ENCODE results near the gene OR10A2. TPM values are rescaled to one million over a fixed set of nuclear protein-coding genes. Genes with fewer than 3 reads are reported as not detected.

The OR10A2 gene
- total and polyA plus RNA-seq, 10 donors: not detected

DNA sequence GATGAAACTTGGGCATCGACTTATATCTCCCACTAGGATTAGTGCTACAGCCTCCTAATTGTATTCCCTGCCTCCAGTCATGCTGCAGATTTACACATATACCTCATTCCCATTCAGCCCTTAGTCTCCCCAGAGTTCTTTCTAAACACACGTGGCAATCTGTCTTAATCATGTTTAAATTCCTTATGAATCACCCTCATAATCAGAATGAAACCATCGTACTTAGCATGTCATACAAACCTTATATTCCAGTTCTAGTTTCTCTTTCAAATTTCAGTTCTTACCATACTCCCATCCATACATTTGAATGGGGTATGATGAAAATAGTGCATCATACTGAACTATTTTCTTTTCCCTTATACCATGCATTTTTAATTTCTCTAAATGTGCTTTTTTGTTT lies 6.0 kb upstream of the OR10A2 start:
- TF ChIP-seq, protein P1, sequence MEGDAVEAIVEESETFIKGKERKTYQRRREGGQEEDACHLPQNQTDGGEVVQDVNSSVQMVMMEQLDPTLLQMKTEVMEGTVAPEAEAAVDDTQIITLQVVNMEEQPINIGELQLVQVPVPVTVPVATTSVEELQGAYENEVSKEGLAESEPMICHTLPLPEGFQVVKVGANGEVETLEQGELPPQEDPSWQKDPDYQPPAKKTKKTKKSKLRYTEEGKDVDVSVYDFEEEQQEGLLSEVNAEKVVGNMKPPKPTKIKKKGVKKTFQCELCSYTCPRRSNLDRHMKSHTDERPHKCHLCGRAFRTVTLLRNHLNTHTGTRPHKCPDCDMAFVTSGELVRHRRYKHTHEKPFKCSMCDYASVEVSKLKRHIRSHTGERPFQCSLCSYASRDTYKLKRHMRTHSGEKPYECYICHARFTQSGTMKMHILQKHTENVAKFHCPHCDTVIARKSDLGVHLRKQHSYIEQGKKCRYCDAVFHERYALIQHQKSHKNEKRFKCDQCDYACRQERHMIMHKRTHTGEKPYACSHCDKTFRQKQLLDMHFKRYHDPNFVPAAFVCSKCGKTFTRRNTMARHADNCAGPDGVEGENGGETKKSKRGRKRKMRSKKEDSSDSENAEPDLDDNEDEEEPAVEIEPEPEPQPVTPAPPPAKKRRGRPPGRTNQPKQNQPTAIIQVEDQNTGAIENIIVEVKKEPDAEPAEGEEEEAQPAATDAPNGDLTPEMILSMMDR (IDR thresholded peaks at IDR 0.05 in 8 of 11, conservative IDR thresholded peaks at IDR 0.05 in 3 of 11): no peak
- TF ChIP-seq POLR2A (IDR thresholded peaks at IDR 0.05) (no peak), POLR2AphosphoS5 (IDR thresholded peaks at IDR 0.05) (no peak)
- WGBS, 5 donors: 45 to 73% (median 67%) methylated on average over 3 of the region's 3 CpGs
- Histone ChIP-seq H3K4me3 (no peak overlapping the region), H3K9me3 (peaks cover 0 to 25% (median 19%) of the 10 kb centered on the region in 8 donors), H3K27me3 (replicated peaks in 1 of 7) (no peaks in the 10 kb centered on the region), H3K4me1 (no peaks in the 10 kb centered on the region), H3K27ac (no peak overlapping the region), H3K36me3 (no peaks in the 10 kb centered on the region)
- DNase-seq: no peak
- intact Hi-C loops (cut with DNase I; ENCODE audit: low total_unique reads): no loop called here

DNA sequence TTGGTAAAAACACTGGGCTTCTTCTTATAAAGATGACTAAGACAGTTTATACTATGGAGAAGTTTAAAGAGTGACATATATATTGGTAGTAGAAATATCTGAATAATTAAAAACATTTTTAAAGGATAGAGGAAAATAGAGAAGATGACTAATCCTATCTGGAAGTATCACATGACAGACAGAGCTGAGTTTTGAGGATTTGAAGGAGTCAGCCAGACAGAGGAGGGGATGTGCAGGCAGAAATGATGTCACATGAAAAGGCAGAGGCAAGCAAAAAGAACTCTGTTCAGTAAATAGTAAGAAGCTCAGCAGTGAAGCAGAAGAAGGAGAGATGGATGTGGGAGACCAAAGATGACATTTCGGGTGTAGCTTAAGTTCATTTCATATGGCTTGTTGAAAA lies 1.6 kb downstream of the OR10A2 start:
- no peak for TF ChIP-seq POLR2AphosphoS5 (IDR thresholded peaks at IDR 0.05)
- TF ChIP-seq, protein P1 (IDR thresholded peaks at IDR 0.05 in 8 of 11, conservative IDR thresholded peaks at IDR 0.05 in 3 of 11): no peak
- TF ChIP-seq POLR2A (IDR thresholded peaks at IDR 0.05): no peak
- Histone ChIP-seq H3K27ac (no peak overlapping the region), H3K4me1 (no peaks in the 10 kb centered on the region), H3K9me3 (no peaks in the 10 kb centered on the region), H3K27me3 (replicated peaks in 1 of 7) (no peaks in the 10 kb centered on the region), H3K4me3 (no peak overlapping the region), H3K36me3 (no peaks in the 10 kb centered on the region)
- WGBS, 5 donors: 79 to 96% (median 85%) methylated on average over 1 of the region's 1 CpG
- DNase-seq: no peak
- intact Hi-C loops (cut with DNase I; ENCODE audit: low total_unique reads): no loop called here

DNA sequence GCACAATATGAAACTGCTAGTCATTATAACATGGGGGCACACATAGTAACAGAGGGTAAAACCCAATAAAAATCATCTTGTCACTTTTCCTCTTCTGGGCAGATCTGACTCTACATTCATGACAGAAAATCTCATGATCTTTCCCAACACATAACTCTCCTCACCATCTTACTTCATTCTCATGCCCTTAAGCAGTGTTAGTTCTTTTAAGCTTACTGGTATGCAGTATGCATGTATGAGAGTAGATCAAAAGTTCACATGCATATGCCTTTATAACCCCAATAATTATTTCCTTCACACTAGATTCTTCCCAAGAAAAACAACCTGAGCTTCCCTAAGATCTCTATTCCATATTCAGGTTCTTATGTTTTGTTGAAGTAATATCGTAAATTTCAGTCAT lies 8.4 kb downstream of the OR10A2 start:
- Histone ChIP-seq H3K27ac (no peak overlapping the region), H3K4me3 (no peak overlapping the region), H3K36me3 (no peaks in the 10 kb centered on the region), H3K4me1 (no peaks in the 10 kb centered on the region), H3K27me3 (replicated peaks in 1 of 7) (no peaks in the 10 kb centered on the region), H3K9me3 (no peaks in the 10 kb centered on the region)
- WGBS, 5 donors: 74 to 88% (median 83%) methylated on average over 1 of the region's 1 CpG
- TF ChIP-seq, protein P1 (IDR thresholded peaks at IDR 0.05 in 8 of 11, conservative IDR thresholded peaks at IDR 0.05 in 3 of 11): no peak
- TF ChIP-seq POLR2A (IDR thresholded peaks at IDR 0.05) (no peak), POLR2AphosphoS5 (IDR thresholded peaks at IDR 0.05) (no peak)
- intact Hi-C loops (cut with DNase I; ENCODE audit: low total_unique reads): no loop called here
- no peak for DNase-seq

GRCh38 chr11:6875761-6876160 lies 12.9 kb downstream of the OR10A2 start:
- H3K36me3 ChIP-seq: no peaks in the 10 kb centered on the region

More at GRCh38 chr11:6875761-6876160, 12.9 kb downstream of the OR10A2 start:
- no peaks in the 10 kb centered on the region for H3K27me3 ChIP-seq (replicated peaks in 1 of 7)
- intact Hi-C loops (cut with DNase I; ENCODE audit: low total_unique reads): no loop called here
- no peaks in the 10 kb centered on the region for H3K4me1 ChIP-seq
- no peak overlapping the region for H3K27ac ChIP-seq
- DNase-seq: no peak
- no peak overlapping the region for H3K4me3 ChIP-seq
- 78 to 95% (median 81%) methylated on average over 2 of the region's 2 CpGs for WGBS, 5 donors
- TF ChIP-seq POLR2AphosphoS5 (IDR thresholded peaks at IDR 0.05) (no peak), POLR2A (IDR thresholded peaks at IDR 0.05) (no peak)
- TF ChIP-seq, protein P1 (IDR thresholded peaks at IDR 0.05 in 8 of 11, conservative IDR thresholded peaks at IDR 0.05 in 3 of 11): no peak
- H3K9me3 ChIP-seq: no peaks in the 10 kb centered on the region
